Endothelial cell (in vitro differentiated cells): ENCODE data around the gene NDUFS7. TPM values are rescaled to one million over a fixed set of nuclear protein-coding genes. Genes with fewer than 3 reads are reported as not detected.
A peak's percentile ranks its signal among the peaks of the same experiment; 100 is the strongest.

ENCODE experiments used
- DNase-seq: peaks from one replicate; pipeline ENCODE4 v3.0.0; 2021; ENCODE audit warnings: low spot score
- H3K27ac Mint-ChIP-seq: one replicate; pipeline ENCODE4 v1.8.0; 2021; ENCODE audit warnings: mixed read lengths, inconsistent platforms; ENCODE audit not compliant: unreplicated experiment
- H3K27me3 Mint-ChIP-seq: one replicate; pipeline ENCODE4 v1.8.0; 2021; ENCODE audit warnings: mild to moderate bottlenecking, moderate library complexity, mixed read lengths, inconsistent platforms; ENCODE audit not compliant: unreplicated experiment
- H3K36me3 Mint-ChIP-seq: one replicate; pipeline ENCODE4 v1.8.0; 2021; ENCODE audit warnings: mild to moderate bottlenecking, low read depth, mixed read lengths, inconsistent platforms; ENCODE audit not compliant: unreplicated experiment
- H3K4me1 Mint-ChIP-seq: one replicate; pipeline ENCODE4 v1.8.0; 2021; ENCODE audit warnings: mild to moderate bottlenecking, mixed read lengths, inconsistent platforms; ENCODE audit not compliant: unreplicated experiment
- H3K4me3 Mint-ChIP-seq: one replicate; pipeline ENCODE4 v1.8.0; 2021; ENCODE audit warnings: mild to moderate bottlenecking, mixed read lengths, inconsistent platforms; ENCODE audit not compliant: unreplicated experiment
- H3K9me3 Mint-ChIP-seq: one replicate; pipeline ENCODE4 v1.8.0; 2021; ENCODE audit warnings: mixed read lengths, inconsistent platforms; ENCODE audit not compliant: unreplicated experiment
- total RNA-seq: library from RNA; stranded (reverse); fragmentation: NEBNext Ultra II Directional; extraction: Animal tissue kit (Norgen Biotek cat#: 25700); gene quantifications from one replicate; pipeline ENCODE4 v1.2.1, GENCODE V29; 2021; ENCODE audit not compliant: unreplicated experiment
- TF ChIP-seq, protein P1 (sequence below): fragments of 200-600 bp; sonication (generic); IDR thresholded peaks from one replicate; pipeline ENCODE4 v1.5.0; 2021; ENCODE audit warnings: antibody characterized with exemption; ENCODE audit not compliant: unreplicated experiment

NDUFS7 gene
- total RNA-seq, 1 donor from 2014 or later, result 84.0 TPM

DNA sequence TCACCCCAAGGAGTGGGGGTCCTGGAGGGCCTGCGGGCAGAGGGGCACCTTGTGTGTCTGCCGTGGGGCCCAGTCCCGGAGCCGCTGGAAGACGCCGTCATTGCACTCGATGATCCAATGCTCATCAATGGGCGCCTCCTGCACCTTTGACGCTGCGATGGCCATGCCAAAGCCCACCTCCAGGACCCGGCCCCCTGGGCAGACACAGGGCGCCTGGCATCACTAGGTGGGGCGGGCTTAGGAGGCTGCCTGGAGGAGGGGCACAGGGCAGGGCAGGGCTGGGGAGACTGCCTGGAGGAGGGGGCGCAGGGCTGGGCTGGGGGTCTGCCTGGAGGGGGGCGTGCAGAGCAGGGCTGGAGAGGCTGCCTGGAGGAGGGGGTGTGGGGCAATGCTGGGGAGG is 16.0 kb downstream of the NDUFS7 start:
- no peaks in the 10 kb centered on the region for H3K9me3 Mint-ChIP-seq
- H3K36me3 Mint-ChIP-seq, result no peaks in the 10 kb centered on the region
- H3K4me3 Mint-ChIP-seq, result no peak overlapping the region
- TF ChIP-seq, protein P1, sequence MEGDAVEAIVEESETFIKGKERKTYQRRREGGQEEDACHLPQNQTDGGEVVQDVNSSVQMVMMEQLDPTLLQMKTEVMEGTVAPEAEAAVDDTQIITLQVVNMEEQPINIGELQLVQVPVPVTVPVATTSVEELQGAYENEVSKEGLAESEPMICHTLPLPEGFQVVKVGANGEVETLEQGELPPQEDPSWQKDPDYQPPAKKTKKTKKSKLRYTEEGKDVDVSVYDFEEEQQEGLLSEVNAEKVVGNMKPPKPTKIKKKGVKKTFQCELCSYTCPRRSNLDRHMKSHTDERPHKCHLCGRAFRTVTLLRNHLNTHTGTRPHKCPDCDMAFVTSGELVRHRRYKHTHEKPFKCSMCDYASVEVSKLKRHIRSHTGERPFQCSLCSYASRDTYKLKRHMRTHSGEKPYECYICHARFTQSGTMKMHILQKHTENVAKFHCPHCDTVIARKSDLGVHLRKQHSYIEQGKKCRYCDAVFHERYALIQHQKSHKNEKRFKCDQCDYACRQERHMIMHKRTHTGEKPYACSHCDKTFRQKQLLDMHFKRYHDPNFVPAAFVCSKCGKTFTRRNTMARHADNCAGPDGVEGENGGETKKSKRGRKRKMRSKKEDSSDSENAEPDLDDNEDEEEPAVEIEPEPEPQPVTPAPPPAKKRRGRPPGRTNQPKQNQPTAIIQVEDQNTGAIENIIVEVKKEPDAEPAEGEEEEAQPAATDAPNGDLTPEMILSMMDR, result no peak
- H3K27me3 Mint-ChIP-seq, result peaks cover 18% of the 10 kb centered on the region
- no peak overlapping the region for H3K27ac Mint-ChIP-seq
- H3K4me1 Mint-ChIP-seq, result peaks cover 5% of the 10 kb centered on the region
- DNase-seq, result no peak

DNA sequence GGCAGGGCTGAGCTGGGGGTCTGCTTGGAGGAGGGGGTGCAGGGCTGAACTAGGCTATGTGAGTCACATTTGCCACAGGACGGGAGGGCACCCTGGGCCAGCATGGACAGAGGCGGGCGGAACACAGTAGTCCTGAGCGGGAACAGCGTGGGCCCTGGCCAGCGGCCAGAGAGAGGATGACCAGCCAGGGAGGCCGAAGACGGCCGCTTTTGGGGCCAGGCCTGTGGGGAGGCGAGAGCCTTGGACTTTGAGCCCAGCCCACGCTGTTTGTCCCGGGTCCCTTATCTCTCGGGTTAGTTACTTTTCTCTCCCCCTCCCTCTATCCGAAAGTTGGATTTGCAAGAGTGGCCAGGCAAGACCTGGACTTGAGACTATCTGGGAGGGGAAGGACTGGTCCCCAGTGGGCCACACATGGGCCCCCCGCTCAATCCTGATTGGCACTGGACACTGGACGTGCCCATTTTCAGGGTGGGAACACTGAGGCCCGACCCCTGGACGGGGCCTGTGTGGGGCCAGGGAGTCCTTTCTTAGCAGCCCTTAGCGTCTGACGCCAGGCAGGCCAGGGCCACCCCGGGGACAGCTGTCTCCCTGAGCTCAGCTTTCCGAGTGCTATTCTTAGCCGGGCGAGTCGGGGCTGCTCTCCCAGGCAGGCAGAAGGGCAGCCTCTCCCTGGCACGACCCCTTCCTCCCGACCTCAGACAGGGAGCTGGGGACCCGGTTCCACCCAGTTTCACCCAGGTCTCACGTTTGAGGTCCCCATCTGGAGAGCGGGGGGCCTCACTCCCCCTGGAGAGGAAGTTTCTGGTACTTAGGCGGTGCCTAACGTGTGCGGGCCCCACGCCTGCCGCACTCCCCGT is 16.8 kb downstream of the NDUFS7 start:
- Mint-ChIP-seq H3K27ac (no peak overlapping the region), H3K27me3 (peaks cover 17% of the 10 kb centered on the region), H3K4me3 (no peak overlapping the region), H3K36me3 (no peaks in the 10 kb centered on the region), H3K4me1 (peaks cover 5% of the 10 kb centered on the region), H3K9me3 (no peaks in the 10 kb centered on the region)
- DNase-seq, result no peak
- TF ChIP-seq, protein P1, result no peak

DNA sequence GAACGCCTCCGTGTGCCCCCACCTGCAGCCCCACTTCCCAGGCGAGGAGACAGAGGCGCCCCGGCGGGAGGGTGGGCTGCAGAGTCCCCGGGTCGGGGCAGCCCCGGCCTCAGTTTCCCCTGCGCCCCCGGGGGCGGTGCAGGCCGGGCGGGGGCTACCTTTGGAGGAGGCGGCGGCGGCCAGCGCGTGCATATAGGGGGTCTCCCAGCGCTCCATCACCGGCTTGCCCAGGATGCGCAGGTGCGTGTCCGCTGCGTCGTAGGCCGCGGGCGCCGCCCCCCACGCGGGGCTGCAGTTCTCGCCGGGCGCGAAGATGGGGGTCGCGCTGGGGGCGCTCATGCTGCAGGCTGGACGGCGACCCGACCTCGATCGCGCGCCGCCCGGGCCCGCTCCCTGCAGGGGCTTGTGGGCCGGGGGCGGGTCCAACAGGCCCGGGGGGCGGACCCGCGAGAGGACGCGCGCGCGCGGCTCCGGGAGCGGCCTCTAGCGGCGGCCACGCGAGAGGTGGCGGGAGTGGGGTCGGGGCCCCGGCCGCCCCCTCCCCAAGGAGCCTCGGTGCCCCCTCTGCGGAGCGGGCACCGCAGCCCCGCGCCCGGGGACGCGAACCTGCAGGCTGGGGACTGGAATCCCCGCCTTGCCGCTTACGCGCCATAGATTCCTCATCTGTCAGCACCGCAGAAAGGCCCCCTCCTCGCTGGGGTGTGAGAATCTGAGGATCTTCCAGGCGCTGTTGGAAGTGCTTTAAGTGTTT is 17.6 kb downstream of the NDUFS7 start, which contains the start of gene GAMT:
Gene GAMT, minus strand, starts transcription at position 405 of the 751 bp plus-strand sequence. Its CDS starts 66 bp downstream, at position 339.
- TF ChIP-seq, protein P1, result peak; percentile 42
- peak within 1 kb of the TSS; percentile 83 for H3K4me3 Mint-ChIP-seq
- no peak within 1 kb of the TSS for H3K27ac Mint-ChIP-seq
- H3K9me3 Mint-ChIP-seq, result no peaks in the 10 kb centered on the region
- peaks cover 2% of the 10 kb centered on the region for H3K36me3 Mint-ChIP-seq
- DNase-seq, result peak; percentile 55
- H3K4me1 Mint-ChIP-seq, result peaks cover 5% of the 10 kb centered on the region
- H3K27me3 Mint-ChIP-seq, result peaks cover 17% of the 10 kb centered on the region

DNA sequence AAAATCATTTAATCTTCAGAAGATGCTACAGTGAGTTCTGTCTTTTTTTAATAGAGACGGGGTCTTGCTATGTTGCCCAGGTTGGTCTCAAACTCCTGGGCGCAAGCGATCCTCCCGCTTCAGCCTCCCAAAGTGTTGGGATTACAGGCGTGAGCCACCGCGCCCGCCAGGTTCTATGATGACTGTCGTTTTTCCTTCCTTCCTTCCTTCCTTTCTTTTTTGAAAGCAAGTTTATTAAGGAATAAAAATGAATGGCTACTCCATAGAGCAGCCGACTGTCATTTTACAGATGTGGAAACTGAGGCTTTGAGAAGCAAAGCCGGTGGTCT is 18.1 kb downstream of the NDUFS7 start:
- H3K4me1 Mint-ChIP-seq, result peaks cover 9% of the 10 kb centered on the region
- H3K9me3 Mint-ChIP-seq, result no peaks in the 10 kb centered on the region
- H3K4me3 Mint-ChIP-seq, result peak overlapping the region; percentile 83
- TF ChIP-seq, protein P1, result no peak
- no peak for DNase-seq
- no peak overlapping the region for H3K27ac Mint-ChIP-seq
- peaks cover 7% of the 10 kb centered on the region for H3K36me3 Mint-ChIP-seq
- peaks cover 20% of the 10 kb centered on the region for H3K27me3 Mint-ChIP-seq
